ENCODE results near the gene G6PC2. TPM values are rescaled to one million over a fixed set of nuclear protein-coding genes. Genes with fewer than 3 reads are reported as not detected.
"Not testable (repeated sequence)": the region's sequence is repeated elsewhere in the genome, so short reads cannot be mapped to it uniquely, and the experiment has no call there.

The G6PC2 gene
- polyA plus RNA-seq, 4 donors: 0.04 to 0.21 (median 0.13) TPM; not detected in 1

GRCh38 chr2:168903888-168904287 is 2.8 kb downstream of the G6PC2 start:
- no peak for DNase-seq (ENCODE audit: low read depth in 4 of 4, low spot score in 2 of 4)

GRCh38 chr2:168904358-168904757 is 3.3 kb downstream of the G6PC2 start:
- DNase-seq (ENCODE audit: low read depth in 4 of 4, low spot score in 2 of 4): no peak

GRCh38 chr2:168907940-168908662 is 7.0 kb downstream of the G6PC2 start:
- no peak for DNase-seq (ENCODE audit: low read depth in 4 of 4, low spot score in 2 of 4)

GRCh38 chr2:168910330-168910729 is 9.2 kb downstream of the G6PC2 start:
- DNase-seq (ENCODE audit: low read depth in 4 of 4, low spot score in 2 of 4): no peak

DNA sequence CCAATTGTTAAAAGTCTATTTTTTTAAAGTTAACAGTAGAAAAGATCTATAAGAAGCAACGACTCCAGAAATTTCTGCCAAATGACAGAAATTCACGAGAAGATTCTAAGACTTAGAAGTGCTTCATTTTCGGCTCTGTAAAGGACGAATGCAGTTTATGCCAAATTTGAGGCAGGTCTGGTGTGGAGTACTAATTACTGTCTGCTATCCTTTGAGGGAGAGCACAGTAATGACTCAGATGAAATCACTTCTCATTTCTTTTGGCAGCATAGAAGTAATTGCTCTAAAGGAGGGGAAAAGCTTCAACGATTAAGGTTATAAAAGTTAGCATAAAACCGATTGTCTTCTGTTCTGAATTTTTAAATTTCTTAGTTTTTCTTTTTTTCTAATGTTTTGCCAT is 11.4 kb downstream of the G6PC2 start:
- DNase-seq (ENCODE audit: low read depth in 4 of 4, low spot score in 2 of 4): no peak

- peak in 1 of 4 donors; percentile 3 for DNase-seq (ENCODE audit: low read depth in 4 of 4, low spot score in 2 of 4)
These were observed 11.8 kb downstream of the G6PC2 start for GRCh38 chr2:168912901-168913369.

GRCh38 chr2:168913495-168913894 is 12.4 kb downstream of the G6PC2 start:
- DNase-seq (ENCODE audit: low read depth in 4 of 4, low spot score in 2 of 4): no peak

DNA sequence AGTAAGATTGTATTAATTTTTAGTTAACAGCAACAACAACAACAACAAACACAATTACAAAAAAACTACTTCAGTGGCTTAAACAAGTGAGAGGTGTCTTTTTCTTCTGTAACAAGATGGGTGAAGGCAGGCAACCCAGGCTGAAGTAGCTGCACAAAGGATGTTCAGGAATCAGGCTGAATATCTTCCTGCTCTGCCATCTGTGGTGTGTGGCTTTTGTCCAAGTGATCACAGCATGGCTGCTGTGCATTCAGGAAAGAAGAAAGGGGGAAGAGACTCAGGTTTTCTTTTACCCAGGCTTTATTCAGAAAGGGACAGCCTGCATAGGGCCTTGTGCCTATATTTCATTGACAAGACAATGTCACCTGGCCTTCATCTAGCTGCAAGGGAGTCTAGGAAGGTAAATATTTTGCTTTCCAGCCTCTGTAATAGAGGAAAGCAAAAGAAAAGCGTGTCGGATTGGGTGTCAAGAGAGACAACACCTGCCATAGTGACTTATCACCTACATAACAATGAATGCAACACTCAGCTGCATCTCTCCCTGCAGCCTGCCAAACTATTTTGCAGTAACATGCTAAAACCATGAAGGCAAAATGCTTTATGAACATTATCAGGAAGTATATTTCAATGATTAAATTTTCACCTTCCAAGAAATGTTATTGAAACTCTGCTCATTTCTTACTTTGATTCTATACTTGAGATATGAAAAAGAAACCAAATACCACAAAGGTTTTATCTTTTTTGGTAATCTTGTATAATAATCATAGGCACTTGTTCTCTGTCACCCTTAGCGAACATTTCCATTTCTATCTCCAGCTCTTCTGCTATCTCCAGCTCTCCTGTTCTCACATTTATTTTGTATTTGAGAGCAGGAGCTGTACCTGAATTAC is 14.6 kb downstream of the G6PC2 start:
- DNase-seq (ENCODE audit: low read depth in 4 of 4, low spot score in 2 of 4): no peak

- DNase-seq (ENCODE audit: low read depth in 4 of 4, low spot score in 2 of 4): no peak
These were observed 15.2 kb downstream of the G6PC2 start for GRCh38 chr2:168916331-168916675.

DNA sequence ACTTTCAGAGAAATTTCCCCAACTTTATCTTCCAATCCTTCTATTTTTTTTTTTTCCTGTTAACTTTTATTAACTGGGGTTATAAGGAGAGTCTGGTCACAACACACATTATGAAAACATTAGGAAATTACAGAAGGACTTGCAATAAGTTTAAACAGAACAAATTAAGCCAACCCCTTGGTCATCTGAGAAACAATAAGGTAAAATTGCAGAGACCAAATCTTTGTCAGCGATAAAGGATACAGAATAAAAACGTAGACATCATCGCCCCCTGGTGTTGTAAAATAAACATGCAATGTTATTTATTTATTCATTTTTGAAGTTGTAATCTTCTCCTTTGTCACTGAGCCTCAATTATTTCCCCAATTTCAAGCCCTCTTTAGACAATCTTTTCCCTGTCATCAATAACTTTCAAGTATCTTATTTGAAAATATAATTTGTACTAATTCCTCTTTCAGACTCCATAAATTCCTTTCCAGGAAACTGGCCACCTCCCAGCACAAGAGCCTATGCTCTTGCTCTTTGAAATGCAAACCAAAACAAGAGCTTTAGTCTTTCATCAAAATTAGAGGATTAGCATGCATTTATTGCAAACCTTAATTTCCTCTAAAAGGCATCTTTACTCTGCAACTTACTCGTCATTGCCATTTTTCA is 19.5 kb downstream of the G6PC2 start:
- peak in 1 of 4 donors; percentile 6 for DNase-seq (ENCODE audit: low read depth in 4 of 4, low spot score in 2 of 4)

DNA sequence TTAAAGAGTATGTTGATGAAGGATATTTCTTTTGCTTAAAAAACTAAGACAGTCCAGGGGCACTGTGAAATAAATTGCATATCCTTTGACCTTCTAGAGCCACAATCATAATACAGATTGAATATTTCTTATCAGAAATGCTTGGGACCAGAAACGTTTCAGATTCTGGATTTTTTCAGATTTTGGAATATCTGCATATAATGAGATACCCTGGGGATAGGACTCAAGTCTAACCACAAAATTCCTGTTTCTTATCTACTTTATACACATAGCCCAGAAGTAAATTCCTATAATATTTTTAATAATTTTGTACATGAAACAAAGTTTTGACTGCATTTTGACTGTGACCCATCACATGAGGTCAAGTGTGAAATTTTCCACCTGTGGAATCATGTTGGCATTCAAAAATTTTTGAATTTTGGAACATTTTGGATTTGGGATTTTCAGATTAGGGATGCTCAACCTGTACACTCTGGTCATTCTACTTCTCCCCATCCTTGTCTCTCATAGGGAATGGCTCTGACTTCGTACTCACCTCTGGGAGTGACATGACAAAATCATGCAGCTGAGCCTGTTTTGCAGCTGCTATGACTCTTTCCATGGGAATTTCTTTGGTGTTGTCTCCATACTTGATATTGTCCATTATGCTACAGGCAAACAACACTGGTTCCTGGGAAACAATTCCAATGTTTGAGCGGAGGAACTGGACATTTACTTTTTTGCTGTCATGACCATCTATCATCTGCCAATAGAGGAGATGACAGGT is 25.7 kb downstream of the G6PC2 start:
- no peak for DNase-seq (ENCODE audit: low read depth in 4 of 4, low spot score in 2 of 4)

DNA sequence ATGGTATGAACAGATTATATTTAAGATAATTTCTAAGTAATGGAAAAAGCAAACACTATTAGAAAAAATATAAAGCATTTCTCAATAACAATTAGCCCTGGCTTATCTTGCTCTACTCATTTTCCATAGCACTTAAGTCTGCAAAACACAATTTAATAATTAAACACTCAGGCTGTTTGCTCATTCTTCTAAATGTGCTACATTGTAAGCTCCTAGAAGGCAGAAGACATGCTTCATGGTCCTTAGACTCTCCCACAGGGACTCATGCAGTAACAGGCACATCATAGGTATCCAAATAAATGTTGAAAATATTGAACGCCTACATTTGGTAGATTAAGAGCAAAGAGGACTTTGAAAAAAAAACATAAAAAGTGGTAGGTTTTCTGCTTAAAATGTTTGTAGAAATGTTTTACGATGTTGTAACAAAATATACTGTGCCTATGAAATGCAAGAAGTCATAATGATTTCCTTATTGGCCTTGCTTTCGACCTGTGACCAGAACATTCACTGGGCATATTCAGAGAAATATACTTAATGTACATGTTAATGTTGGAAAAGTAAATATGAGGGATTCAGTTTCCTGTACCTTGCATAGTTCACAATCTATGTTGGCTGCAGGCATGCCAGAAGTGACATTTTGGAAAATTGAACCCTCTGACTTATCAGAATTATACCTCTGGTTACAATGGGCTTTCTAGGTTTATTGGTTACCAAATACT is 27.2 kb downstream of the G6PC2 start:
- DNase-seq (ENCODE audit: low read depth in 4 of 4, low spot score in 2 of 4): no peak

GRCh38 chr2:168929031-168929430 is 27.9 kb downstream of the G6PC2 start:
- DNase-seq (ENCODE audit: low read depth in 4 of 4, low spot score in 2 of 4): no peak

GRCh38 chr2:168930242-168930641 is 29.2 kb downstream of the G6PC2 start:
- DNase-seq (ENCODE audit: low read depth in 4 of 4, low spot score in 2 of 4): no peak

DNA sequence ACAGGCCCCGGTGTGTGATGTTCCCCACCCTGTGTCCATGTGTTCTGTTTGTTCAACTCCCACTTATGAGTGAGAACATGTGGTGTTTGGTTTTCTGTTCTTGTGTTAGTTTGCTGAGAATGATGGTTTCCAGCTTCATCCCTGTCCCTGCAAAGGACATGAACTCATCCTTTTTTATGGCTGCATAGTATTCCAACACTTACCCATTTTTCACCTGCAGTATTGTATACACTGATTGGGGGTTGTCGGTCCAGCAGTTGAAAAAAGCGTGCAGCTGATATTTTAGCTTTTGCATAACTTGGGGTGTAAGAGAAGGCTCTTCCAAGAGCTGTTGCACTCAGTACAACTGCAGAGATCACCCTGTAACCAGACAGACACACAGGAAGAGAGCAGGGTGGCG is 31.1 kb downstream of the G6PC2 start:
- DNase-seq (ENCODE audit: low read depth in 4 of 4, low spot score in 2 of 4): not testable (repeated sequence)

- no peak for DNase-seq (ENCODE audit: low read depth in 4 of 4, low spot score in 2 of 4)
These were observed 33.7 kb downstream of the G6PC2 start for GRCh38 chr2:168934826-168935225.

DNA sequence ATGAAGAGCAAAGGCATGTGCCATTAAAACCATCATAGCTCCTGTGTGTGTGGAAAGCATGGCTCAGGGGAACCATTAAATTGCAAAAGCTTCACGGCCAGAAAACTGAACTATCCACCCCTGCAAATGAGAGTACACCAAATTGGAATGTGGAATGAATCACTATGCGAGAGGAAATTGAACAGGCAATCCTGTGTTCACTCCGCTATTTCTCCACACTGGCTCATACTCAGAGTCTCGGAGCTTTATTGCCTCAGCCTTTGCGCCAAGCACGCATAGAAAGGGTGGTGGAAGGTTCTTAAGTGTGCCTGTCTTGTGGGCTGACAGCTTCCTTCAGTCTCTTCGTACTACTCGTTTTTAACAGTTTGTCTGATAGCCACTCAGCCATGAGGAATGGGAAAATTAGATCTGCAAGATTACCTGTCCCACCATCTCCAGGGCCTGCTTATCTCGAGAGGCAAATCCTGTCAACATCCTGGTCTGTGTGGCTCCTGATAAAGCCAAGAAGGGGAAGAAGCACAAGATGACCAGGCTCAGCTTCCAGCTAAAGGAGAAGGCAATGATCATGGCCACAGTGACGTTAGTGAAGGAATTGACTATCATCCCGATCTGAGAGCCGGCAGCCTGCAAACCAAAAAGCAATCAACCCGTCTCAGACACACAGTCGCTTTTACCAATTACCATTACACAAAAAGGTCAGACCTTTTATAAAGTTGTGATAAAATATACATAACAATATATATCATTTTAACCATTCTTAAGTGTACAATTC is 34.9 kb downstream of the G6PC2 start:
- DNase-seq (ENCODE audit: low read depth in 4 of 4, low spot score in 2 of 4): no peak

DNA sequence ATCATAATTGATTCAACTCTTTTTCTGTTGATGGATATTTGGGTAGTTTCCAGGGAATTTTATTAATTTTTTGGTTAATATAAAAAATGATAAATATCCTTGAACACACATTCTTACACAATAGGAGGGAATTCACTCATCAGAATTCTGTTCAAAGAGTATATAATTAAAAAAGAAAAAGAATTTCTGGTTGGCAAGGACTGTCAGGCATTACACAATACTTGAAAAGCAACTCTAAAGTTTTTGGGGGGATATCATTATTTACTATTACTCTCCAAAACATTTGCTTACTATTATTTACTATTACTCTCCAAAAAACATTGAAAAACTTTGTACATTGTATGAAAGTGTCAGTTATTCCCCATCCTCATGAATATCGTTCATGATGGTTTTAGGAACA is 38.0 kb downstream of the G6PC2 start:
- no peak for DNase-seq (ENCODE audit: low read depth in 4 of 4, low spot score in 2 of 4)

- DNase-seq (ENCODE audit: low read depth in 4 of 4, low spot score in 2 of 4): no peak
These were observed 38.8 kb downstream of the G6PC2 start for GRCh38 chr2:168939918-168940317.

All from left renal cortex interstitium (tissue), 4 donors.